ENCODE results near the gene MRPL10. TPM values are rescaled to one million over a fixed set of nuclear protein-coding genes. Genes with fewer than 3 reads are reported as not detected.
"Not testable (repeated sequence)": the region's sequence is repeated elsewhere in the genome, so short reads cannot be mapped to it uniquely, and the experiment has no call there.

The MRPL10 gene
- total RNA-seq, 2 experiments from 2014 or later, result 54.4 to 64.9 TPM

GRCh38 chr17:47778184-47778635 is 53.1 kb downstream of the MRPL10 start:
- Mint-ChIP-seq H3K9me3 (ENCODE audit: low read depth) (no peaks in the 10 kb centered on the region), H3K27me3 (peaks cover 70% of the 10 kb centered on the region), H3K27ac (no peak overlapping the region), H3K36me3 (no peaks in the 10 kb centered on the region), H3K4me3 (no peak overlapping the region), H3K4me1 (no peaks in the 10 kb centered on the region)
- DNase-seq (no peak), ATAC-seq (no peak)
- CTCF ChIA-PET, result interaction anchor here (1.2 to 1.9 kb wide), 2 partner anchors 12 to 24 kb away, joined by 3 to 5 read pairs; no protein-coding TSS in a partner anchor

GRCh38 chr17:47776330-47777197 is 54.8 kb downstream of the MRPL10 start:
- Mint-ChIP-seq H3K27ac (no peak overlapping the region), H3K9me3 (ENCODE audit: low read depth) (no peaks in the 10 kb centered on the region), H3K4me3 (no peak overlapping the region), H3K4me1 (no peaks in the 10 kb centered on the region), H3K36me3 (no peaks in the 10 kb centered on the region), H3K27me3 (peaks cover 66% of the 10 kb centered on the region)
- ATAC-seq (peak; percentile 84), DNase-seq (peak; percentile 55)
- CTCF ChIA-PET, result interaction anchor here (0.7 to 2.5 kb wide), 6 partner anchors 10 to 77 kb away, joined by 3 to 10 read pairs (median 4); no protein-coding TSS in a partner anchor

GRCh38 chr17:47774987-47775580 is 56.3 kb downstream of the MRPL10 start:
- Mint-ChIP-seq H3K9me3 (ENCODE audit: low read depth) (peaks cover 4% of the 10 kb centered on the region), H3K4me1 (no peaks in the 10 kb centered on the region), H3K36me3 (peaks cover 1% of the 10 kb centered on the region), H3K27me3 (peaks cover 59% of the 10 kb centered on the region), H3K4me3 (no peak overlapping the region), H3K27ac (no peak overlapping the region)
- DNase-seq, result no peak
- ATAC-seq, result no peak
- CTCF ChIA-PET, result interaction anchor here (0.8 to 2.5 kb wide), 5 partner anchors 10 to 109 kb away, joined by 3 to 10 read pairs (median 4); no protein-coding TSS in a partner anchor

GRCh38 chr17:47774331-47774730 is 57.0 kb downstream of the MRPL10 start:
- peaks cover 55% of the 10 kb centered on the region for H3K27me3 Mint-ChIP-seq
- CTCF ChIA-PET, result interaction anchor here (2.5 kb wide), 1 partner anchor 16 kb away, joined by 10 read pairs; no protein-coding TSS in a partner anchor

GRCh38 chr17:47773649-47774048 is 57.7 kb downstream of the MRPL10 start:
- peaks cover 53% of the 10 kb centered on the region for H3K27me3 Mint-ChIP-seq
- CTCF ChIA-PET, result interaction anchor here (1.2 to 2.5 kb wide), 2 partner anchors 16 to 116 kb away, joined by 3 to 10 read pairs; no protein-coding TSS in a partner anchor
- H3K4me3 Mint-ChIP-seq; DNase-seq; H3K9me3 Mint-ChIP-seq (ENCODE audit: low read depth); H3K27ac Mint-ChIP-seq; H3K36me3 Mint-ChIP-seq; ATAC-seq; H3K4me1 Mint-ChIP-seq: not testable (repeated sequence)

More at GRCh38 chr17:47774331-47774730, 57.0 kb downstream of the MRPL10 start:
- no peak for ATAC-seq
- no peaks in the 10 kb centered on the region for H3K4me1 Mint-ChIP-seq
- H3K4me3 Mint-ChIP-seq, result no peak overlapping the region
- H3K9me3 Mint-ChIP-seq (ENCODE audit: low read depth), result peaks cover 4% of the 10 kb centered on the region
- H3K36me3 Mint-ChIP-seq, result peaks cover 1% of the 10 kb centered on the region
- no peak overlapping the region for H3K27ac Mint-ChIP-seq
- DNase-seq, result no peak

Other genes with a start within 250 kb of the MRPL10 start
- 100 to 1,000 TPM; 413 to 525 TPM for gene KPNB1, start 181.6 kb downstream of the MRPL10 start, total RNA-seq
- 1 to 10 TPM; 2.6 to 3.0 TPM for gene TBKBP1, start 137.4 kb downstream of the MRPL10 start, total RNA-seq
- gene TBX21, start 98.3 kb downstream of the MRPL10 start, total RNA-seq, result 10 to 100 TPM; 59.0 to 68.4 TPM
- 10 to 100 TPM; 30.3 to 47.8 TPM for gene OSBPL7, start 9.7 kb downstream of the MRPL10 start, total RNA-seq
- under 1 TPM; 0.14 to 0.44 TPM for gene LRRC46, start 129 bp upstream of the MRPL10 start, total RNA-seq
- 10 to 100 TPM; 28.1 to 33.8 TPM for gene SCRN2, start 9.7 kb upstream of the MRPL10 start, total RNA-seq
- under 1 TPM in 1 of 2 experiments, not detected in 1; 0.12 TPM for gene SP6, start 19.6 kb upstream of the MRPL10 start, total RNA-seq
- gene SP2, start 64.7 kb upstream of the MRPL10 start, total RNA-seq, result 10 to 100 TPM; 21.7 to 22.9 TPM
- 10 to 100 TPM; 28.0 to 30.4 TPM for gene PNPO, start 110.0 kb upstream of the MRPL10 start, total RNA-seq
- gene PRR15L, start 126.3 kb upstream of the MRPL10 start, total RNA-seq, result not detected
- 100 to 1,000 TPM; 215 to 262 TPM for gene CDK5RAP3, start 139.6 kb upstream of the MRPL10 start, total RNA-seq
- gene COPZ2, start 206.3 kb upstream of the MRPL10 start, total RNA-seq, result 10 to 100 TPM in 1 of 2 experiments, 1 to 10 TPM in 1; 5.4 to 14.1 TPM
- gene NFE2L1, start 216.8 kb upstream of the MRPL10 start, total RNA-seq, result 10 to 100 TPM; 56.1 to 80.8 TPM

Measured in activated CD8-positive, alpha-beta memory T cell treated with anti-CD3 and anti-CD28 coated beads, Interleukin-2, amount 10 ng/mL, durations not matched to agents 7 days and 5 days (primary cell).